ENCODE measurements around the gene ELMO1.

DNA sequence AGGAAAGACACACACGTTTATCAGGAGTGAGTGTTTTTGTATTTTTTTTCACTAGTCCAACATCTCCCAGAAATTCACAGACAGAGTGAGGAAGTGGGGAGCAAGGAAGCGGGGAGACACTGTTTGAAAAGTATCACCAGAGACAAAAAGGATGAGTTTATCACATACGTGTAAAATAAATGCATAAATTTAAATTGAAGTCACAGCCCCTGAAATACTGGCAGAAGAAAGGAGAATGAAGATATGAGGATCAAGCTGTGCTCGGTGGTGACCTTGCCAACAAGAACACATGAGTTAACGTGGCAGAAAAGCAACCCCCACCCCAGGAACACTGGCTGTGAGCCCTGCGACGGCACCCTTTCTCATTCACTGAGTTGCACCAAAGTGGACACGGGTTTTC, 407.2 kb downstream of the ELMO1 start:
- TF ChIP-seq CTCF (IDR thresholded peaks at IDR 0.05) (no peak), ZSCAN20 (CRISPR knock-in tag; IDR thresholded peaks at IDR 0.05) (no peak), MYC (IDR thresholded peaks at IDR 0.05; ENCODE audit: borderline replicate concordance, low read length) (no peak), POLR2A (IDR thresholded peaks at IDR 0.05; ENCODE audit: low read length) (no peak), MAZ (IDR thresholded peaks at IDR 0.05; ENCODE audit: borderline replicate concordance, low read depth, low read length) (no peak), RNF2 (IDR thresholded peaks at IDR 0.05; ENCODE audit: borderline replicate concordance, low read depth) (no peak)
- TF ChIP-seq, protein P1, sequence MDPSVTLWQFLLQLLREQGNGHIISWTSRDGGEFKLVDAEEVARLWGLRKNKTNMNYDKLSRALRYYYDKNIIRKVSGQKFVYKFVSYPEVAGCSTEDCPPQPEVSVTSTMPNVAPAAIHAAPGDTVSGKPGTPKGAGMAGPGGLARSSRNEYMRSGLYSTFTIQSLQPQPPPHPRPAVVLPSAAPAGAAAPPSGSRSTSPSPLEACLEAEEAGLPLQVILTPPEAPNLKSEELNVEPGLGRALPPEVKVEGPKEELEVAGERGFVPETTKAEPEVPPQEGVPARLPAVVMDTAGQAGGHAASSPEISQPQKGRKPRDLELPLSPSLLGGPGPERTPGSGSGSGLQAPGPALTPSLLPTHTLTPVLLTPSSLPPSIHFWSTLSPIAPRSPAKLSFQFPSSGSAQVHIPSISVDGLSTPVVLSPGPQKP (IDR thresholded peaks at IDR 0.05; ENCODE audit: low read depth, low read length), result no peak

Measured in A549 (cell line).